SH-SY5Y (cell line): Measurements from ENCODE around the gene IMMP2L.

Experiments
- GATA2 ChIP-seq: IDR thresholded peaks from 2 replicates; pipeline ENCODE4 v1.6.1; 2011; ENCODE audit warnings: mild to moderate bottlenecking, low read depth, low read length
- GATA3 ChIP-seq: IDR thresholded peaks from 2 replicates; pipeline ENCODE4 v1.6.1; 2011; ENCODE audit warnings: low read depth, mild to moderate bottlenecking, low read length, moderate library complexity

DNA sequence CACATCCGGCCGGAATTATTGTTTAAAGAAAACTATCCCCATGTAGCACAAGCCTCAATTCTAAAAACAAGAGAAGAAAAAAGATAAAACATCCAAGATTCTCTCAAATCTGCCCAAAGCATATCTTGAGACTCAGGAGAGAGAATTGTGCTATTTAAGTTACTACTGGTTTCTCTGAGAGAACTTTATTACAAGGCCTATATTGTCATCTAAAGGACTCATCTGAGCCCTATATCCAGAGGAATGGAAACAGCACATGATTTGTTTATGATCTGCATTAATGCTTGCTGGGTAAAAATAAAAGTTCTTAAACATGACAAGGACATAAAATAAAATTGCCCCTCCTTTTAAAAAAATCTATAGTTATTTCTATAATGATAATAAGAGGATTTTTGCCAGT, 446.3 kb downstream of the IMMP2L start:
- no peak for TF ChIP-seq GATA2
- TF ChIP-seq GATA3, result no peak
